ENCODE results near the gene CFAP161. TPM values are rescaled to one million over a fixed set of nuclear protein-coding genes. Genes with fewer than 3 reads are reported as not detected.

Gene CFAP161
- total and polyA plus RNA-seq, 2 experiments from 2014 or later, result not detected

- Histone ChIP-seq H3K4me1 (ENCODE audit: insufficient read depth) (peaks cover 9% of the 10 kb centered on the region), H3K27me3 (replicated peaks; ENCODE audit: insufficient read depth) (no peaks in the 10 kb centered on the region), H3K27ac (no peak overlapping the region), H3K9ac (no peak overlapping the region), H3K79me2 (ENCODE audit: insufficient read depth) (no peaks in the 10 kb centered on the region), H2AFZ (no peak overlapping the region), H3F3A (ENCODE audit: insufficient read depth) (peaks cover 9% of the 10 kb centered on the region), H3K9me2 (ENCODE audit: insufficient read depth) (no peaks in the 10 kb centered on the region), H4K20me1 (ENCODE audit: insufficient read depth) (no peaks in the 10 kb centered on the region), H3K9me3 (ENCODE audit: low read depth) (no peaks in the 10 kb centered on the region), H3K4me3 (no peak overlapping the region), H3K36me3 (ENCODE audit: low read depth) (no peaks in the 10 kb centered on the region), H3K4me2 (ENCODE audit: unreplicated experiment) (no peak overlapping the region)
- no peak for DNase-seq
- WGBS, 2 experiments (ENCODE audit: low coverage in 1 of 2, low lambda C conversion rate in 2 of 2, missing lambda C conversion rate in 2 of 2), result 75 to 76% methylated on average over 10 of the region's 10 CpGs
- TF ChIP-seq EZH2 (IDR thresholded peaks at IDR 0.05; ENCODE audit: insufficient read depth, poor library complexity, severe bottlenecking) (no peak), EZH2phosphoT487 (IDR thresholded peaks at IDR 0.05; ENCODE audit: insufficient read depth, low read depth) (no peak)
- in situ Hi-C loops (cut with MboI), result no loop called here
These were observed 36.8 kb upstream of the CFAP161 start for GRCh38 chr15:81097116-81097889.

DNA sequence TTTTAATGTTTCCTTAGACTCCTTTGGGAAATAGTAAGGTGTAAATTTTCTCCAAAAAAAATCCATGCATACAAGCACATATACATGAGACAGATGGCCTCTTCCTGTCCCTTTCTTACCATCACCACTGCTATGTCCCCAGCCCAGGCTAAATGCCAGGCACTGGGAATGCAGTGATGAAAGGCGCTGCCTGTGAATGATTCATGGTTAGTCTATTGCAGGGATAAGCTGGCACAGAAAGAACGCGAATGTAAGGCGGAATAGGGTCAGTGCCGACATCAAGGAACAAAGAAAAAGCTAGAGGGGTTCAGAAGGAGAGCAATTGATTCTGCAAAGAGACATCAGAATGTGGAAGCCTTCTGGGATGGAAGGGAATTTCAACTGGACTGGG is 36.2 kb upstream of the CFAP161 start:
- Histone ChIP-seq H3K27ac (no peak overlapping the region), H3K9ac (no peak overlapping the region), H3K4me2 (ENCODE audit: unreplicated experiment) (no peak overlapping the region), H3K79me2 (ENCODE audit: insufficient read depth) (no peaks in the 10 kb centered on the region), H3K9me2 (ENCODE audit: insufficient read depth) (no peaks in the 10 kb centered on the region), H3K36me3 (ENCODE audit: low read depth) (no peaks in the 10 kb centered on the region), H3K4me3 (no peak overlapping the region), H3K9me3 (ENCODE audit: low read depth) (no peaks in the 10 kb centered on the region), H3K4me1 (ENCODE audit: insufficient read depth) (peaks cover 3% of the 10 kb centered on the region; the same call in 1 of the 2 replicates), H3F3A (ENCODE audit: insufficient read depth) (peaks cover 4% of the 10 kb centered on the region), H4K20me1 (ENCODE audit: insufficient read depth) (no peaks in the 10 kb centered on the region), H2AFZ (no peak overlapping the region), H3K27me3 (replicated peaks; ENCODE audit: insufficient read depth) (no peaks in the 10 kb centered on the region)
- in situ Hi-C loops (cut with MboI), result no loop called here
- 22 to 39% methylated on average over 5 of the region's 5 CpGs for WGBS, 2 experiments (ENCODE audit: low coverage in 1 of 2, low lambda C conversion rate in 2 of 2, missing lambda C conversion rate in 2 of 2)
- TF ChIP-seq EZH2 (IDR thresholded peaks at IDR 0.05; ENCODE audit: insufficient read depth, poor library complexity, severe bottlenecking), result no peak
- no peak for TF ChIP-seq EZH2phosphoT487 (IDR thresholded peaks at IDR 0.05; ENCODE audit: insufficient read depth, low read depth)
- DNase-seq, result peak; percentile 45

DNA sequence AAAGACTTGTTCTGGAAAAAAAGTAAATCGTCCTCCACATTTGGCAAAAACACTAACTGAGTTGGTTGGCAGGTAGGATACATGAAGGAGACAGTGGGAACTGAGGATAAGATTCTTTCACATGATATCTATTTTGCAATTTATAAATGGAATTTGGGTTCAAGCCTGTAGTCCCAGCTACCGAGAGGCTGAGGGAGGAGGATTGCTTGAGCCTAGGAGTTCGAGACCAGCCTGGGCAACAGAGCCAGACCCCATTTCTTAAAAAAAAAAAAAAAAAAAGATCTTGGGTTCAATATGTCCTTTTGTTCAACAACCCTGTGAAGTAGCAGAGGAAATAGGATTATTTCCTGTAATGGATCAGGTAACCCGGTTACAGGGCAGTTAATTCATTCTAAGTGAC is 35.7 kb upstream of the CFAP161 start:
- Histone ChIP-seq H3K9me3 (ENCODE audit: low read depth) (no peaks in the 10 kb centered on the region), H3K4me3 (no peak overlapping the region), H4K20me1 (ENCODE audit: insufficient read depth) (no peaks in the 10 kb centered on the region), H3K9ac (no peak overlapping the region), H2AFZ (no peak overlapping the region), H3K27ac (no peak overlapping the region), H3K4me2 (ENCODE audit: unreplicated experiment) (no peak overlapping the region), H3K36me3 (ENCODE audit: low read depth) (no peaks in the 10 kb centered on the region), H3F3A (ENCODE audit: insufficient read depth) (no peaks in the 10 kb centered on the region; the same call in 1 of the 2 replicates), H3K4me1 (ENCODE audit: insufficient read depth) (no peaks in the 10 kb centered on the region), H3K79me2 (ENCODE audit: insufficient read depth) (no peaks in the 10 kb centered on the region), H3K27me3 (replicated peaks; ENCODE audit: insufficient read depth) (no peaks in the 10 kb centered on the region), H3K9me2 (ENCODE audit: insufficient read depth) (no peaks in the 10 kb centered on the region)
- 47 to 54% methylated on average over 4 of the region's 4 CpGs for WGBS, 2 experiments (ENCODE audit: low coverage in 1 of 2, low lambda C conversion rate in 2 of 2, missing lambda C conversion rate in 2 of 2)
- TF ChIP-seq EZH2phosphoT487 (IDR thresholded peaks at IDR 0.05; ENCODE audit: insufficient read depth, low read depth) (no peak), EZH2 (IDR thresholded peaks at IDR 0.05; ENCODE audit: insufficient read depth, poor library complexity, severe bottlenecking) (no peak)
- DNase-seq, result no peak
- in situ Hi-C loops (cut with MboI), result no loop called here

- Histone ChIP-seq H3K9me2 (ENCODE audit: insufficient read depth) (no peaks in the 10 kb centered on the region), H3K36me3 (ENCODE audit: low read depth) (no peaks in the 10 kb centered on the region), H3K9ac (no peak overlapping the region), H3K27me3 (replicated peaks; ENCODE audit: insufficient read depth) (no peaks in the 10 kb centered on the region), H4K20me1 (ENCODE audit: insufficient read depth) (no peaks in the 10 kb centered on the region), H3K4me2 (ENCODE audit: unreplicated experiment) (no peak overlapping the region), H2AFZ (no peak overlapping the region), H3K4me1 (ENCODE audit: insufficient read depth) (no peaks in the 10 kb centered on the region), H3K79me2 (ENCODE audit: insufficient read depth) (no peaks in the 10 kb centered on the region), H3K27ac (no peak overlapping the region), H3F3A (ENCODE audit: insufficient read depth) (no peaks in the 10 kb centered on the region), H3K9me3 (ENCODE audit: low read depth) (no peaks in the 10 kb centered on the region), H3K4me3 (no peak overlapping the region)
- TF ChIP-seq EZH2phosphoT487 (IDR thresholded peaks at IDR 0.05; ENCODE audit: insufficient read depth, low read depth), result no peak
- no peak for TF ChIP-seq EZH2 (IDR thresholded peaks at IDR 0.05; ENCODE audit: insufficient read depth, poor library complexity, severe bottlenecking)
- no peak for DNase-seq
- in situ Hi-C loops (cut with MboI), result no loop called here
- WGBS, 2 experiments (ENCODE audit: low coverage in 1 of 2, low lambda C conversion rate in 2 of 2, missing lambda C conversion rate in 2 of 2), result 71 to 78% methylated on average over 13 of the region's 13 CpGs
These were observed 35.0 kb upstream of the CFAP161 start for GRCh38 chr15:81098861-81099651.

Data from GM23248 (cell line).